Activated T-helper 2 cell treated with anti-CD3 and anti-CD28 coated beads, Interferon-gamma antibody, Interleukin-2, Interleukin-4, amounts not matched to agents 10 μg/mL and 5 μg/mL and 100 μg/mL, durations not matched to agents 14 hours and 24 hours and 36 hours (primary cell): ENCODE data around the gene UGDH. TPM values are rescaled to one million over a fixed set of nuclear protein-coding genes. Genes with fewer than 3 reads are reported as not detected.
A peak's percentile ranks its signal among the peaks of the same experiment; 100 is the strongest.
"Not testable (repeated sequence)": the region's sequence is repeated elsewhere in the genome, so short reads cannot be mapped to it uniquely, and the experiment has no call there.

Source experiments
- DNase-seq: peaks from one replicate; pipeline ENCODE4 v3.0.0; 2021; ENCODE audit warnings: low spot score
- H3K27ac Mint-ChIP-seq: one replicate; pipeline ENCODE4 v1.8.0; 2021; ENCODE audit warnings: mixed read lengths
- H3K27me3 Mint-ChIP-seq: one replicate; pipeline ENCODE4 v1.8.0; 2021; ENCODE audit warnings: low read depth, mixed read lengths
- H3K36me3 Mint-ChIP-seq: one replicate; pipeline ENCODE4 v1.8.0; 2021; ENCODE audit warnings: low read depth, mixed read lengths
- H3K4me1 Mint-ChIP-seq: one replicate; pipeline ENCODE4 v1.8.0; 2021; ENCODE audit warnings: low read depth, mixed read lengths
- H3K4me3 Mint-ChIP-seq: one replicate; pipeline ENCODE4 v1.8.0; 2021; ENCODE audit warnings: low read depth, mild to moderate bottlenecking, moderate library complexity, mixed read lengths
- H3K9me3 Mint-ChIP-seq: one replicate; pipeline ENCODE4 v1.8.0; 2021; ENCODE audit warnings: mixed read lengths
- intact Hi-C: fragments of 100-400 bp; cut with micrococcal nuclease; formaldehyde crosslinking; loops from one replicate; pipeline ENCODE4 v1.15.1; 2023
- total RNA-seq: library from RNA; stranded (reverse); gene quantifications from 2 replicates; pipeline ENCODE4 v1.2.3, GENCODE V29; 2022

Gene UGDH
- total RNA-seq, 1 donor from 2014 or later: 34.8 TPM

- Mint-ChIP-seq H3K9me3 (peaks cover 11% of the 10 kb centered on the region), H3K36me3 (peaks cover 11% of the 10 kb centered on the region), H3K27me3 (no peaks in the 10 kb centered on the region), H3K27ac (peak overlapping the region; percentile 86), H3K4me1 (peaks cover 16% of the 10 kb centered on the region), H3K4me3 (peak overlapping the region; percentile 98)
- DNase-seq: no peak
- intact Hi-C loops: loop anchor here (1.0 to 5.0 kb wide), 4 partner anchors 69 to 453 kb away; partner anchors contain the start of genes LIAS, RPL9, SMIM14 and UBE2K
Observed at GRCh38 chr4:39525822-39526690, 1.2 kb downstream of the UGDH start.

- no peaks in the 10 kb centered on the region for H3K27me3 Mint-ChIP-seq
- intact Hi-C loops: no loop called here
- no peak for DNase-seq
- H3K4me1 Mint-ChIP-seq: peaks cover 16% of the 10 kb centered on the region
- no peaks in the 10 kb centered on the region for H3K9me3 Mint-ChIP-seq
- no peaks in the 10 kb centered on the region for H3K36me3 Mint-ChIP-seq
- H3K4me3 Mint-ChIP-seq: no peak overlapping the region
- no peak overlapping the region for H3K27ac Mint-ChIP-seq
Observed at GRCh38 chr4:39524161-39524957, 2.9 kb downstream of the UGDH start.

DNA sequence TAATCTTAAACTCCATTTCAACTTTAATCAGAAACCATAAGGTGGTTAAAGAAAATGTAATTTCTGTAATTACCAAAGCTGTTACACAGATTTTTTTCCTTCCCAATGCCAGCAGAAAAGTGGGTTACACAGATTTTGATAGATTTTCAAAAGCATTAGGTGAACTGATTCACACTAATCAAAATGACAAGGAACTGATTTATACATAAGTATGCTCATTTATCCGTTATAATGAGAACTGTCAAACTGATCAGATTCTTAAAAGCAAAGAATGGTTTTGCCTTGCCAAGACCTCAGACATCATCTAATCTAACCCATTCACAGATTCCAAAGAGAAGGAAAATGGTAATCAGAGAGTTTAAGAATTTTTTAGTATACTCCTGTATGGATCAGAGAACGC, 5.2 kb downstream of the UGDH start:
- no peaks in the 10 kb centered on the region for H3K36me3 Mint-ChIP-seq
- no peak overlapping the region for H3K27ac Mint-ChIP-seq
- no peak overlapping the region for H3K4me3 Mint-ChIP-seq
- intact Hi-C loops: no loop called here
- no peaks in the 10 kb centered on the region for H3K9me3 Mint-ChIP-seq
- DNase-seq: no peak
- peaks cover 10% of the 10 kb centered on the region for H3K4me1 Mint-ChIP-seq
- H3K27me3 Mint-ChIP-seq: no peaks in the 10 kb centered on the region

DNA sequence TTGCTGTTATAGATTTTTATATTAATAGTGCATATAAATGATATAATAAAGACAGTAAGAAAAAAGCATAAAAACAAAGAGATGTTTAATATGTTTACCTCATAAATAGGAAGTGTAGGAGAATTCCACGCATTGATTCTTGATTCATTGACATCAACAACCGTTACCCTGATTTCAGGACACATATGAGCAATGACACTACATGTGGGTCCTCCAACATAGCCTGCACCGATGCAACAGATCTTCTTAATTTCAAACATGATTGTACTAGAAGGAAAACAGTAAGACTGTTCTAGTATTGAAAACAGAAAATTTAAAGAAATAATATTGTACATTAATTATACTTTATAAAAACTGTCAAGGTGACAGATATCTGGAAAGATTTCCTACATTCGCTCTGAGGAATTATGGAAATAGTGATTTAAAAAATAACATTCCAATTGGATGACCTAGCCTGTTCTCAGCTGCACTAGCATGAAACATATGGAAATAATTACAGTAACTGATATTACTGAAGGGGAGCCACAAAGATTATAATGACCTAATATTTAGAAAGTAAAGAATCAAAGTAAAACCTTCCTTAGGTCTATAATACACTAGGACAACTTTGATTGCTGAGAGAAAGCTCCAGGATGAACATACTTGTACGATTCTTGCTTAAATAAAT, 5.9 kb downstream of the UGDH start:
- Mint-ChIP-seq H3K27ac (no peak overlapping the region), H3K27me3 (no peaks in the 10 kb centered on the region), H3K4me1 (peaks cover 7% of the 10 kb centered on the region), H3K36me3 (peaks cover 3% of the 10 kb centered on the region), H3K9me3 (no peaks in the 10 kb centered on the region), H3K4me3 (no peak overlapping the region)
- intact Hi-C loops: no loop called here
- no peak for DNase-seq

GRCh38 chr4:39518484-39518883, 8.8 kb downstream of the UGDH start:
- intact Hi-C loops: no loop called here
- Mint-ChIP-seq H3K27ac (no peak overlapping the region), H3K27me3 (no peaks in the 10 kb centered on the region), H3K36me3 (peaks cover 5% of the 10 kb centered on the region), H3K4me1 (no peaks in the 10 kb centered on the region), H3K4me3 (no peak overlapping the region), H3K9me3 (no peaks in the 10 kb centered on the region)
- DNase-seq: no peak

- H3K4me1 Mint-ChIP-seq: no peaks in the 10 kb centered on the region
Observed at GRCh38 chr4:39516407-39516966, 10.8 kb downstream of the UGDH start.

DNA sequence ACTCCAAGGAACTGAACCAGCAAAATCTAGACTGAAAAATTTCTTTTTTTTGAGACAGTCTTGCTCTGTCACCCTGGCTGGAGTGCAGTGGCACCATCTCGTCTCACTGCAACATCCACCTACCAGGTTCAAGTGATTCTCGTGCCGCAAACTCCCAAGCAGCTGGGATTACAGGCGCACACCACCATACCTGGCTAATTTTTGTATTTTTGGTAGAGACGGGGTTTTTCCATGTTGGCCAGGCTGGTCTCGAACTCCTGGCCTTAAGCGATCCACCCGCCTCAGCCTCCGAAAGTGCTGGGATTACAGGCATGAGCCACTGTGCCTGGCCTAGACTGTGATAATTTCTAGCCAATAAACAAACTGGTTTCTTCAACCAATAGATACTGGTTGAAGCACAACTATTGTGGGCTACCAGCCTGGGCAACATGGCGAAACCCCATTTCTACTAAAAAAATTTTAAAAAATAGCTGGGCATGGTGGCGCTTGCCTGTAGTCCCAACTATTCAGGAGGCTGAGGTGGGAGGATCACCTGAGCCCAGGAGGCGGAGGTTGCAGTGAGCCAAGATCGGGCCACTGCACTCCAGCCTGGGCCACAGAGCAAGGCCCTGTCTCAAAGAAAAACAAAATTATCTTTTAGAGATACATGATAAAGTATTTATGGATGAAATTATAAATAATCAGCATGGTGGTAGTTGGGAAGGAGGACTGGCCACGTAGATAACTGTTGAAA, 11.4 kb downstream of the UGDH start:
- peaks cover 16% of the 10 kb centered on the region for H3K36me3 Mint-ChIP-seq
- DNase-seq, intact Hi-C loops, H3K27me3 Mint-ChIP-seq, H3K9me3 Mint-ChIP-seq, H3K4me3 Mint-ChIP-seq, H3K27ac Mint-ChIP-seq, H3K4me1 Mint-ChIP-seq: not testable (repeated sequence)

More at GRCh38 chr4:39516407-39516966, 10.8 kb downstream of the UGDH start:
- intact Hi-C loops: no loop called here
- H3K36me3 Mint-ChIP-seq: peaks cover 16% of the 10 kb centered on the region
- H3K4me3 Mint-ChIP-seq: no peak overlapping the region
- no peak for DNase-seq
- H3K9me3 Mint-ChIP-seq: no peaks in the 10 kb centered on the region
- no peaks in the 10 kb centered on the region for H3K27me3 Mint-ChIP-seq
- no peak overlapping the region for H3K27ac Mint-ChIP-seq

- no peaks in the 10 kb centered on the region for H3K27me3 Mint-ChIP-seq
- no peaks in the 10 kb centered on the region for H3K9me3 Mint-ChIP-seq
- no peak for DNase-seq
- H3K4me1 Mint-ChIP-seq: no peaks in the 10 kb centered on the region
- intact Hi-C loops: no loop called here
- H3K27ac Mint-ChIP-seq: no peak overlapping the region
- no peak overlapping the region for H3K4me3 Mint-ChIP-seq
- H3K36me3 Mint-ChIP-seq: peaks cover 18% of the 10 kb centered on the region
Observed at GRCh38 chr4:39514888-39515401, 12.3 kb downstream of the UGDH start.

DNA sequence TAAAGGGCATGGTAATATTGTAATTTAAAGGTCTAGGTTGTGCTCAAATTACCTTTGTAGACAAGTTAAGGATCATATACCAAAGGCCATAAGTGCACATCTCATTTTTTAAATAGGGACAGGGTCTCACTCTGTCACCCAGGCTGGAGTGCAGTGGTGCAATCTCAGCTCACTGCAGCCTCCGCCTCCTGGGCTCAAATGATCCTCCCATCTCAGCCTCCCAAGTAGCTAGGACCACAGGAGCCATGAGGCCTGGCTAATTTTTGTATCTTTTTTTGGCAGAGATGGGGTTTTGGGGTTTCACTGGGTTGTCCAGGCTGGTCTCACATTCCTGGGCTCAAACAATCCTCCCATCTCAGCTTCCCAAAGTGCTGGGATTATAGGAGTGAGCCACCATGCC, 13.0 kb downstream of the UGDH start:
- H3K9me3 Mint-ChIP-seq, DNase-seq, H3K4me3 Mint-ChIP-seq, H3K27ac Mint-ChIP-seq, H3K27me3 Mint-ChIP-seq, intact Hi-C loops, H3K4me1 Mint-ChIP-seq: not testable (repeated sequence)
- H3K36me3 Mint-ChIP-seq: peaks cover 23% of the 10 kb centered on the region

- H3K4me3 Mint-ChIP-seq: no peak overlapping the region
- intact Hi-C loops: no loop called here
- no peaks in the 10 kb centered on the region for H3K4me1 Mint-ChIP-seq
- DNase-seq: no peak
- no peaks in the 10 kb centered on the region for H3K9me3 Mint-ChIP-seq
- no peaks in the 10 kb centered on the region for H3K27me3 Mint-ChIP-seq
- peaks cover 27% of the 10 kb centered on the region for H3K36me3 Mint-ChIP-seq
- no peak overlapping the region for H3K27ac Mint-ChIP-seq
Observed at GRCh38 chr4:39510348-39510929, 16.8 kb downstream of the UGDH start.

GRCh38 chr4:39505581-39505980, 21.7 kb downstream of the UGDH start:
- Mint-ChIP-seq H3K27me3 (no peaks in the 10 kb centered on the region), H3K4me1 (no peaks in the 10 kb centered on the region), H3K36me3 (peaks cover 45% of the 10 kb centered on the region), H3K9me3 (no peaks in the 10 kb centered on the region), H3K27ac (no peak overlapping the region), H3K4me3 (no peak overlapping the region)
- no peak for DNase-seq
- intact Hi-C loops: no loop called here
